Measurements from ENCODE around the gene ENOSF1. TPM values are rescaled to one million over a fixed set of nuclear protein-coding genes. Genes with fewer than 3 reads are reported as not detected.
A peak's percentile ranks its signal among the peaks of the same experiment; 100 is the strongest.

ENOSF1 gene
- total RNA-seq, 2 experiments from 2014 or later: 92.6 to 97.4 TPM

GRCh38 chr18:725646-726045, 13.2 kb upstream of the ENOSF1 start:
- ChIA-PET POLR2A (no interaction called here), CTCF (no interaction called here)
- Mint-ChIP-seq H3K27me3 (no peaks in the 10 kb centered on the region), H3K36me3 (ENCODE audit: low read depth) (peaks cover 14% of the 10 kb centered on the region), H3K4me1 (no peaks in the 10 kb centered on the region), H3K4me3 (no peak overlapping the region), H3K27ac (no peak overlapping the region), H3K9me3 (ENCODE audit: low read depth) (no peaks in the 10 kb centered on the region)
- DNase-seq: no peak
- intact Hi-C loops (cut with DNase I, micrococcal nuclease): no loop called here
- no peak for ATAC-seq

GRCh38 chr18:723541-724080, 11.2 kb upstream of the ENOSF1 start:
- Mint-ChIP-seq H3K9me3 (ENCODE audit: low read depth) (no peaks in the 10 kb centered on the region), H3K4me1 (no peaks in the 10 kb centered on the region), H3K27ac (no peak overlapping the region), H3K36me3 (ENCODE audit: low read depth) (peaks cover 8% of the 10 kb centered on the region), H3K27me3 (no peaks in the 10 kb centered on the region), H3K4me3 (no peak overlapping the region)
- ChIA-PET CTCF (interaction anchor here (1.6 kb wide), 1 partner anchor 16 kb away, joined by 6 read pairs; no protein-coding TSS in a partner anchor), POLR2A (no interaction called here)
- DNase-seq: no peak
- intact Hi-C loops (cut with DNase I, micrococcal nuclease): no loop called here
- ATAC-seq: no peak

DNA sequence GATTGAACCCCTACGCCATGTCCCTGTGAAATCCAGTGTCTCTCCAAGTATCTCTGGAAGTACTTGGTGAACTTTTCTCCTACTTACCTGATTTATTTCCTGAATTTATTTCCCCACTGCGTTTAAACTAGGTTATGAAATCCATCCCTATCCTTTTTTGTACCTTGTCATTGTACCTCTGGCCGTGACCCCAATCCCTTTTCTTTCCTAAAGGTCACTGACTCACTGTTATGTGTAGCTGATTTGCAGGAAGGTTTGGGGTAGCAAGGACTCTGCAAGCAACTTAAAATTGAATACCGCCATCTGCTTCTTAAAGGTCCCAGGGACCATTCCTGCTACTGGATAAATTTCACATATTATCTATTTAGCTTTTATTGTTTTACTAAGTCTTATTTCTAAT, 4.6 kb upstream of the ENOSF1 start:
- peaks cover 1% of the 10 kb centered on the region for H3K36me3 Mint-ChIP-seq (ENCODE audit: low read depth)
- intact Hi-C loops (cut with DNase I, micrococcal nuclease): no loop called here
- ATAC-seq (no peak), DNase-seq (no peak)
- CTCF ChIA-PET: interaction anchor here (0.7 to 3.0 kb wide), 3 partner anchors 25 to 114 kb away, joined by 3 to 17 read pairs (median 4); no protein-coding TSS in a partner anchor
- no peaks in the 10 kb centered on the region for H3K27me3 Mint-ChIP-seq
- no peaks in the 10 kb centered on the region for H3K9me3 Mint-ChIP-seq (ENCODE audit: low read depth)
- peaks cover 27% of the 10 kb centered on the region for H3K4me1 Mint-ChIP-seq
- H3K27ac Mint-ChIP-seq: no peak overlapping the region
- no peak overlapping the region for H3K4me3 Mint-ChIP-seq
- POLR2A ChIA-PET: no interaction called here

DNA sequence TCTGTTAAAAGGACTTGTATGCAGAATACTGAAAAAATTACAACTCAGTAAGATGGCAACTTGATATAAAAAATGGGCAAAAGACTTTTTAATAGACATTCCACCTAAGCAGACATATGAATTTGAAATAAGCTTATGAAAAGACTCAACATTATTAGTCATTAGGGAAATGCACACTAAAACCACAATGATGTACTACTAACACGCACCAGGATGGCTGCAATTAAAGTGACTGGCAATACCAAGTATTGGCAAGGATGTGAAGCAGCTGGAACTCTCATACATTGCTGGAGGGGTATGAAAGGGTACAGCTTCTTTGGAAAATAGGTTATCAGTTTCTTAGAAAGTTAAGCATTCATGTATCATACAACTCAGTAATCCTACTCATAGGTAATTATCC, 3.2 kb upstream of the ENOSF1 start:
- H3K36me3 Mint-ChIP-seq (ENCODE audit: low read depth): peaks cover 9% of the 10 kb centered on the region
- ChIA-PET CTCF (interaction anchor here (0.9 to 3.0 kb wide), 6 partner anchors 25 to 129 kb away, joined by 3 to 17 read pairs (median 5); no protein-coding TSS in a partner anchor), POLR2A (interaction anchor here (0.7 kb wide), 1 partner anchor 115 kb away, joined by 3 read pairs; no protein-coding TSS in a partner anchor)
- H3K9me3 Mint-ChIP-seq (ENCODE audit: low read depth): no peaks in the 10 kb centered on the region
- no peaks in the 10 kb centered on the region for H3K27me3 Mint-ChIP-seq
- no peak overlapping the region for H3K27ac Mint-ChIP-seq
- peaks cover 34% of the 10 kb centered on the region for H3K4me1 Mint-ChIP-seq
- intact Hi-C loops (cut with DNase I, micrococcal nuclease): no loop called here
- ATAC-seq (peak; percentile 25), DNase-seq (peak; percentile 21)
- H3K4me3 Mint-ChIP-seq: no peak overlapping the region

DNA sequence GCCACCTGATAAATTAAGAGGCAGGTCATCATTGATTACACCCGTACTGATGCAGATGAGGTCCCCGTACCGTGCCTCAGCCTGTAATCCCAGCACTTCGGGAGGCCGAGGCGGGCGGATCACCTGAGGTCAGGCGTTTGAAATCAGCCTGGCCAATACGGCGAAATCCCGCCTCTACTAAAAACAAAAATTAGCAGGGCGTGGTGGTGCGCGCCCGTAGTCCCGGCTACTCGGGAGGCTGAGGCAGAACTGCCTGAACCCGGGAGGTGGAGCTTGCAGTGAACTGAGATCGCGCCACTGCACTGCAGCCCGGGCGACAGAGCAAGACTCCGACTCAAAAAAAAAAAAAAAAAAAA, 683 bp upstream of the ENOSF1 start:
- H3K27me3 Mint-ChIP-seq: no peaks in the 10 kb centered on the region
- ChIA-PET CTCF (interaction anchor here (0.5 to 2.4 kb wide), 13 partner anchors 10 to 1641 kb away, joined by 3 to 23 read pairs (median 4); no protein-coding TSS in a partner anchor), POLR2A (interaction anchor here (0.6 to 1.0 kb wide), 8 partner anchors 10 to 117 kb away, joined by 3 to 6 read pairs (median 4); no protein-coding TSS in a partner anchor)
- intact Hi-C loops (cut with DNase I, micrococcal nuclease): loop anchor here (2.0 to 5.0 kb wide), 3 partner anchors 116 to 1942 kb away; partner anchors contain the start of genes CLUL1 (in 1 of the 2), SMCHD1 (in 1 of the 2) and THOC1 (in 1 of the 2)
- no peaks in the 10 kb centered on the region for H3K9me3 Mint-ChIP-seq (ENCODE audit: low read depth)
- no peak for DNase-seq
- peak overlapping the region; percentile 94 for H3K4me3 Mint-ChIP-seq
- no peak overlapping the region for H3K27ac Mint-ChIP-seq
- H3K36me3 Mint-ChIP-seq (ENCODE audit: low read depth): peaks cover 31% of the 10 kb centered on the region
- no peak for ATAC-seq
- peaks cover 51% of the 10 kb centered on the region for H3K4me1 Mint-ChIP-seq

DNA sequence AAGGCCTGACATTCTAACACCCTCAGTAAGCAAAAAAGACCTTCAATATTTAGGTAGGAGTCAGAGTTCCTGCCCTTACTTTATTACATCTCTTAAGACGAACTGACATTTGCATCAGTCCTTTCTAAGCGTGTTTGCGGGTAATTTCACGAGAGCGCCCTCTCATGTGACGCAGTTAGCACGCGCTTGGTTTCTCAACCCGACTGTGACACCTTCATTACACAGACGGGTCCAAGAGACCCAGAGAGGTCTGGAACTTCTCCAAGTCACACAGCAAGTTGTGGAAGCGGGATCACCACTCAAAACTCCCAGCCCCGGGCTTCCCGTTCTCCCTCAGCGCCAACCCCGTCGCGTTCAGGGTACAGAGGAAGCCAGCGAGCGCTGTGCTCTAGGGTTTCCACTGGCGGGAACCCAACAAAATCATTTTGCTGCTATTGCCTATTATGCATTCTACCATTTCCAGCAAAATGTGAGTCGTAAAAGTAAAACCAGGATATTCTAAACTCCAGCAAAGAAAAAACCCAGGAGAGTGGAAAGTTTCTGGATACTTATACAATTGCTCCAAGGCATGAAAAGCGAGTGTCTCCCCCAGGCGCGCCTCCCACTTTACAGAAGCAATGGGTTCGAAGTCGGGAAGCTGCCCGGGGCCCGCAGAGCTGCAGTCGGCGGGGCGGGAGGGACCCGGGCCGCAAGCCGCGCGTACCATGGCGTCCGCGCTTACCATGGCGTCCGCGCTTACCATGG, 601 bp downstream of the ENOSF1 start:
- Mint-ChIP-seq H3K4me1 (peaks cover 55% of the 10 kb centered on the region), H3K9me3 (ENCODE audit: low read depth) (no peaks in the 10 kb centered on the region), H3K27me3 (no peaks in the 10 kb centered on the region), H3K4me3 (peak overlapping the region; percentile 94), H3K27ac (peak overlapping the region; percentile 99), H3K36me3 (ENCODE audit: low read depth) (peaks cover 37% of the 10 kb centered on the region)
- POLR2A ChIA-PET: interaction anchor here (0.8 to 1.0 kb wide), 5 partner anchors 54 to 101 kb away, joined by 3 to 6 read pairs (median 4); partner anchors contain the start of gene TYMS
- intact Hi-C loops (cut with DNase I, micrococcal nuclease): loop anchor here (1.0 to 5.0 kb wide), 11 partner anchors 54 to 1943 kb away; partner anchors contain the start of genes THOC1 (in 2 of the 2), CLUL1 (in 1 of the 2), SMCHD1 (in 1 of the 2) and TYMS (in 1 of the 2)
- peak; percentile 50 for ATAC-seq
- DNase-seq: peak; percentile 85
- CTCF ChIA-PET: interaction anchor here (1.0 to 3.3 kb wide), 9 partner anchors 13 to 127 kb away, joined by 3 to 23 read pairs (median 4); no protein-coding TSS in a partner anchor

DNA sequence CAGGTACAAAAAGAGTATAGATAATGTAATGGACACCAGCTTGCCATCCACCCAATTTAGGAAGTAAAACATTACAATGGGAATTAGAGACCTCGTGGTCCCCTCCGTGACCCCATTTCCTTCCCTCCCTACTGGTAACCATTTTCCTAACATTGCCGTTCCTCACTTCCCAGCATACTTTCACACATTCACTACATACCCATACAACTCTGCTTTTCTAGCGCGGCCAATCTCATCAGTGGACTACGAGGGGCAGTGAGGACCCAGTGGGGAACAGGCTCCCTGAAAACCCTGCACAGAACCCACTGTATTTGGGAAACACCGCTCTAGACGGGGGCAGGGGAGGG, 1.1 kb downstream of the ENOSF1 start:
- intact Hi-C loops (cut with DNase I, micrococcal nuclease): loop anchor here (2.0 to 5.0 kb wide), 3 partner anchors 54 to 442 kb away; partner anchors contain the start of genes CLUL1 (in 1 of the 2), THOC1 (in 1 of the 2) and TYMS (in 1 of the 2)
- Mint-ChIP-seq H3K36me3 (ENCODE audit: low read depth) (peaks cover 40% of the 10 kb centered on the region), H3K4me3 (peak overlapping the region; percentile 94), H3K9me3 (ENCODE audit: low read depth) (no peaks in the 10 kb centered on the region), H3K27ac (peak overlapping the region; percentile 99), H3K4me1 (peaks cover 54% of the 10 kb centered on the region), H3K27me3 (no peaks in the 10 kb centered on the region)
- DNase-seq (no peak), ATAC-seq (no peak)
- POLR2A ChIA-PET: no interaction called here
- CTCF ChIA-PET: interaction anchor here (1.1 to 3.3 kb wide), 3 partner anchors 29 to 119 kb away, joined by 4 to 8 read pairs (median 5); partner anchors contain the start of gene TYMS

DNA sequence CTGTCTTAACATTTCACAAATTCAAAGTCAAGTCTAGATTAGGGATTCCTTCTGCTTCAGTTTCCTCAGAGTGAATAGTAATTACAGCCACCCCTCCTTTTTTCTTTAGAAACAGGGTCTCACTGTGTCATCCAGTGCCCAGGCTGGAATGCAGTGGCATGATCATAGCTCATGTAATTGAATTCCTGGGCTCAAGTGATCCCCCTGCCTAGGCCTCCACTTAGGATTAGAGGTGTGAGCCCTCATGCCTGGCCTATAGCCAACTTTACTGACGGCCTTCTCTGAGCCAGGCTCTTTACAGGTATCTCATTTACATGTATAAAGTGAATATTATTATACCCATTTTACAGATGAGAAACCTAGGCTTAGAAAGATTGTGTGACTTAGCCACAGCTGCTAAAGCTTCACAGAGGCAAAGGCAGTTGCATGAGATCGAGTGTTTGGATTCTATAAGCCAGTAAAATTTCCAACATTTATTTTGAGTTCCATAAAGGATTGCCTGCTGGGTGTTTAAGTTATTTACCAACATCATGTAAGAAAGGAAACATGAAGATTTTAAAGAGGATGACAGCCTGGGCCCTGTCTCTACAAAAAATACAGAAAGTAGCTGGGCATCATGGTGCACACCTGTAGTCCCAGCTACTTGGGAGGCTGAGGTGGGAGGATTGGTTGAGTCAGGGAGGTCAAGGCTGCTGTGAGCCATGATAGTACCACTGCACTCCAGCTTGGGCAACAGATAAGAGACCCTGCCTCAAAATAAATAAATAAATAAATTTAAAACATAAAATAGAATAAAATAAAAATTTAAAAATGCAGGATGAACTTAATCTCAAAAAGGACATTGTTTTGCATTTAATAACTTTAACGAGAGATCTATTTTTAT, 1.8 kb downstream of the ENOSF1 start:
- H3K9me3 Mint-ChIP-seq (ENCODE audit: low read depth): no peaks in the 10 kb centered on the region
- no peak for DNase-seq
- peaks cover 46% of the 10 kb centered on the region for H3K36me3 Mint-ChIP-seq (ENCODE audit: low read depth)
- H3K27me3 Mint-ChIP-seq: no peaks in the 10 kb centered on the region
- H3K27ac Mint-ChIP-seq: peak overlapping the region; percentile 99
- H3K4me3 Mint-ChIP-seq: peak overlapping the region; percentile 94
- peaks cover 48% of the 10 kb centered on the region for H3K4me1 Mint-ChIP-seq
- ChIA-PET POLR2A (interaction anchor here (0.7 kb wide), 2 partner anchors 84 to 288 kb away, joined by 3 to 6 read pairs; no protein-coding TSS in a partner anchor), CTCF (interaction anchor here (0.7 to 3.3 kb wide), 5 partner anchors 29 to 129 kb away, joined by 4 to 8 read pairs (median 5); partner anchors contain the start of gene TYMS)
- no peak for ATAC-seq
- intact Hi-C loops (cut with DNase I, micrococcal nuclease): loop anchor here (2.0 to 5.0 kb wide), 3 partner anchors 54 to 442 kb away; partner anchors contain the start of genes CLUL1 (in 1 of the 2), THOC1 (in 1 of the 2) and TYMS (in 1 of the 2)

DNA sequence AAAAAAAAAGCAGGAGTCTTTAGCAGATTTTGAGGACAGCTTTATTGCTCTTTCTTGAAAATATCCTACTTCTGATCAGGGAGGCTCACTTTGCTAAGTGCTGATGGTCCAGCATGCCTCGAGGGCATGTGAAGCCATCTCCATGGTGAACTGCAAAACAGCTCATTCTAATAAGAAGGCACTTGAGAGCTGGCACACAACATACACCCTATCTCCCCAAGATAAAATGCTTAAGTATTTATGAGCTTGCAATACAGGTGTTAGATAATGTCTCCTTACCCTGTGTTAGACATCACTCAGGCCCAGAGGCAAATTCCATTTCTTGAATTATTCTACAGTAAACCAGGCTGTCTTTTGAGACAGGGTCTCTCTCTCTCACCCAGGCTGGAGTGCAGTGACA, 2.7 kb downstream of the ENOSF1 start:
- Mint-ChIP-seq H3K27ac (no peak overlapping the region), H3K4me1 (peaks cover 47% of the 10 kb centered on the region), H3K27me3 (no peaks in the 10 kb centered on the region), H3K36me3 (ENCODE audit: low read depth) (peaks cover 55% of the 10 kb centered on the region), H3K9me3 (ENCODE audit: low read depth) (no peaks in the 10 kb centered on the region), H3K4me3 (peak overlapping the region; percentile 4)
- ATAC-seq (no peak), DNase-seq (no peak)
- intact Hi-C loops (cut with DNase I, micrococcal nuclease): loop anchor here (2.0 to 5.0 kb wide), 3 partner anchors 53 to 441 kb away; partner anchors contain the start of genes CLUL1 (in 1 of the 2), THOC1 (in 1 of the 2) and TYMS (in 1 of the 2)
- ChIA-PET POLR2A (interaction anchor here (0.9 kb wide), 1 partner anchor 26 kb away, joined by 3 read pairs; no protein-coding TSS in a partner anchor), CTCF (interaction anchor here (0.7 to 3.3 kb wide), 3 partner anchors 30 to 130 kb away, joined by 4 to 8 read pairs (median 7); no protein-coding TSS in a partner anchor)

DNA sequence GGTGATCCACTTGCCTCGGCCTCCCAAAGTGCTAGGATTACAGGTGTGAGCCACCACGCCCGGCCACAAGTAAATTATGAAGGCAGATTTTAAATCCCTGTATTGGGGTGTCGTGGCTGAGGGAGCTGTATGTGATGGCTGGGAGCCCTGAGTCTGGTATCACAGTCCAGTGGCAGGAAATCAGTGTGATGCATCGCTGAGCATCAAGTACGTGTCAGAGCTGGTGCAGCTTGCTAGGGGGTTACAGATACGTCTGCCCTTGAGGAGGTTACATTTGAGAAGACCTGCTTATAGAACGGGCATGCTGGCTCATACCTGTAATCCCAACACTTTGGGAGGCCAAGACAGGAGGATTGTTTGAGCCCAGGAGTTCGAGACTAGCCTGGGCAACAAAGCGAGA, 4.3 kb downstream of the ENOSF1 start:
- CTCF ChIA-PET: interaction anchor here (1.3 kb wide), 1 partner anchor 34 kb away, joined by 3 read pairs; no protein-coding TSS in a partner anchor
- Mint-ChIP-seq H3K4me1 (peaks cover 54% of the 10 kb centered on the region), H3K27ac (no peak overlapping the region), H3K4me3 (no peak overlapping the region), H3K9me3 (ENCODE audit: low read depth) (no peaks in the 10 kb centered on the region), H3K27me3 (no peaks in the 10 kb centered on the region), H3K36me3 (ENCODE audit: low read depth) (peaks cover 65% of the 10 kb centered on the region)
- DNase-seq (no peak), ATAC-seq (no peak)
- intact Hi-C loops (cut with DNase I, micrococcal nuclease): no loop called here
- POLR2A ChIA-PET: no interaction called here
